ENCODE measurements around the gene MRTFA.

DNA sequence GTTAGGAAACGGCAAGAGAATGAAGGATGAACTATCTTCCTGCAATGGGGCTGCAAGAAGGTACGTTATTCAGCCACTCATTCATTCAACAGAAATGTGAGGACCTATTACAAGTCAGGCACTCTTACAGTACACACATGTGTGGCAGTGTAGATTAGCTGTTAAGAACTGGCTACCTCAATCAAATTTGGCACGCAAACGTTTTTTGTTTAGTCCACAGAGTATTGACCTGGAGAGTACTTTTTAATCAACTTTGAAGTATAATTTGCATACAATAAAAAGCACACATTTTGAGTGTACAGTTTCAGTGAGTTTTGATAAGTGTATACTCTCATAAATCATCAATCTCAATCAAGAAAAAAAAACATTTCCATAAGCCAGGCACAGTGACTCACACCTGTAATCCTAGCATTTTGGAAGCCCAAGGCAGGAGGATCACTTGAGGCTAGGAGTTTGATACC, 24.2 kb downstream of the MRTFA start:
- TF ChIP-seq, protein P1, sequence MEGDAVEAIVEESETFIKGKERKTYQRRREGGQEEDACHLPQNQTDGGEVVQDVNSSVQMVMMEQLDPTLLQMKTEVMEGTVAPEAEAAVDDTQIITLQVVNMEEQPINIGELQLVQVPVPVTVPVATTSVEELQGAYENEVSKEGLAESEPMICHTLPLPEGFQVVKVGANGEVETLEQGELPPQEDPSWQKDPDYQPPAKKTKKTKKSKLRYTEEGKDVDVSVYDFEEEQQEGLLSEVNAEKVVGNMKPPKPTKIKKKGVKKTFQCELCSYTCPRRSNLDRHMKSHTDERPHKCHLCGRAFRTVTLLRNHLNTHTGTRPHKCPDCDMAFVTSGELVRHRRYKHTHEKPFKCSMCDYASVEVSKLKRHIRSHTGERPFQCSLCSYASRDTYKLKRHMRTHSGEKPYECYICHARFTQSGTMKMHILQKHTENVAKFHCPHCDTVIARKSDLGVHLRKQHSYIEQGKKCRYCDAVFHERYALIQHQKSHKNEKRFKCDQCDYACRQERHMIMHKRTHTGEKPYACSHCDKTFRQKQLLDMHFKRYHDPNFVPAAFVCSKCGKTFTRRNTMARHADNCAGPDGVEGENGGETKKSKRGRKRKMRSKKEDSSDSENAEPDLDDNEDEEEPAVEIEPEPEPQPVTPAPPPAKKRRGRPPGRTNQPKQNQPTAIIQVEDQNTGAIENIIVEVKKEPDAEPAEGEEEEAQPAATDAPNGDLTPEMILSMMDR (IDR thresholded peaks at IDR 0.05), result no peak
- no peak for TF ChIP-seq POLR2A (IDR thresholded peaks at IDR 0.05)
